GM06990 (cell line): ENCODE data around the gene DGKH.

Experiments used
- DNase-seq: peaks from one replicate; pipeline ENCODE4 v3.0.0-alpha.2; 2011; ENCODE audit not compliant: insufficient read length; ENCODE audit errors: extremely low read depth
- H3K27me3 ChIP-seq: replicated peaks from 2 replicates; pipeline ENCODE4 v1.6.0; 2011; ENCODE audit warnings: low read length; ENCODE audit not compliant: control insufficient read depth, insufficient read depth
- H3K36me3 ChIP-seq: 2 replicates; pipeline ENCODE4 v1.5.1; 2011; ENCODE audit warnings: low read length; ENCODE audit not compliant: control insufficient read depth, insufficient read depth
- H3K4me3 ChIP-seq: replicated peaks from 2 replicates; pipeline ENCODE4 v1.5.1; 2011; ENCODE audit warnings: low read depth, mild to moderate bottlenecking, control low read depth, low read length
- TF ChIP-seq, protein P1 (sequence below): IDR thresholded peaks from 2 replicates; pipeline ENCODE4 v1.5.1; 2011; ENCODE audit warnings: low read length, control low read depth, mild to moderate bottlenecking, inconsistent platforms; ENCODE audit not compliant: insufficient read depth, poor library complexity, severe bottlenecking

The DGKH gene

DNA sequence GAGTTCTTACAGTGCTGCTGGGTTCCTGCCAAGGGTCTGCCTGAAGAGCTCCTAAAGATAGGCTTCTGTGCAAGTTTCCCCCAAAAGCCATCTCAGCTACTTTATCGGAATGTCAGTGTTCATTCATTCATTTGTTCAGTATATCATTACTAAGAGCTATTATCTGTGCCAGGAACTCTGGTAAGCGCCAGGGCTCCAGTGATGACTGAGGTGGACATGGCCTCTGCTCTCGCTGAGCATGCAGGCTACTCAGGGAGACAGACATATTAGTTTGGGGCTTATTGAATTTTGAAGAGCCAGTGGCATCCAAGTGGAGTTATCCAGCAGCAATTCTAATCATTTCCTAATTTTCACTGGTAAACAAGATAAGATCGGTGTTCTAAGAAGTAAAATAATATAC lies 65.8 kb downstream of the DGKH start:
- H3K27me3 ChIP-seq = no peaks in the 10 kb centered on the region
- H3K36me3 ChIP-seq = no peaks in the 10 kb centered on the region
- no peak overlapping the region for H3K4me3 ChIP-seq
- TF ChIP-seq, protein P1, sequence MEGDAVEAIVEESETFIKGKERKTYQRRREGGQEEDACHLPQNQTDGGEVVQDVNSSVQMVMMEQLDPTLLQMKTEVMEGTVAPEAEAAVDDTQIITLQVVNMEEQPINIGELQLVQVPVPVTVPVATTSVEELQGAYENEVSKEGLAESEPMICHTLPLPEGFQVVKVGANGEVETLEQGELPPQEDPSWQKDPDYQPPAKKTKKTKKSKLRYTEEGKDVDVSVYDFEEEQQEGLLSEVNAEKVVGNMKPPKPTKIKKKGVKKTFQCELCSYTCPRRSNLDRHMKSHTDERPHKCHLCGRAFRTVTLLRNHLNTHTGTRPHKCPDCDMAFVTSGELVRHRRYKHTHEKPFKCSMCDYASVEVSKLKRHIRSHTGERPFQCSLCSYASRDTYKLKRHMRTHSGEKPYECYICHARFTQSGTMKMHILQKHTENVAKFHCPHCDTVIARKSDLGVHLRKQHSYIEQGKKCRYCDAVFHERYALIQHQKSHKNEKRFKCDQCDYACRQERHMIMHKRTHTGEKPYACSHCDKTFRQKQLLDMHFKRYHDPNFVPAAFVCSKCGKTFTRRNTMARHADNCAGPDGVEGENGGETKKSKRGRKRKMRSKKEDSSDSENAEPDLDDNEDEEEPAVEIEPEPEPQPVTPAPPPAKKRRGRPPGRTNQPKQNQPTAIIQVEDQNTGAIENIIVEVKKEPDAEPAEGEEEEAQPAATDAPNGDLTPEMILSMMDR = no peak
- DNase-seq = no peak

DNA sequence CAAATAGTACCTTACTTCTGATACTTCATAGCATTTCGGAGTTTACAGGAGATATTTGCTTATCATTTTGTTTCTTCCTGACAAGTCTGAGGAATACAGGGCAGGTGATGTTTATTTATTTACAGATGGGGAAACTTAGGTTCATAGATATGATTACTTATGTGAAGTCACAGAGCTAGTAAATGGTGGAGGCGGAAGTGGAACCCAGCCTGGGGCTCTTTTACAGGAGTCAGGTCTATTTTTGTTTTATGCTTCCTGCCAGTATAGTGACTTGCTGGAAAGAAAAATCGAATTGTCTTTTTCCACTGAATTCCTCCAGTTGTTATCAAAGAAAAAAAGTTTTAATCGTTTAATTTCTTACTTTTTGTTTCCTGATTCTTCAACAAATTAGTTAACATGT lies 66.5 kb downstream of the DGKH start:
- Histone ChIP-seq H3K27me3 (no peaks in the 10 kb centered on the region), H3K36me3 (no peaks in the 10 kb centered on the region), H3K4me3 (no peak overlapping the region)
- TF ChIP-seq, protein P1 = no peak
- no peak for DNase-seq

DNA sequence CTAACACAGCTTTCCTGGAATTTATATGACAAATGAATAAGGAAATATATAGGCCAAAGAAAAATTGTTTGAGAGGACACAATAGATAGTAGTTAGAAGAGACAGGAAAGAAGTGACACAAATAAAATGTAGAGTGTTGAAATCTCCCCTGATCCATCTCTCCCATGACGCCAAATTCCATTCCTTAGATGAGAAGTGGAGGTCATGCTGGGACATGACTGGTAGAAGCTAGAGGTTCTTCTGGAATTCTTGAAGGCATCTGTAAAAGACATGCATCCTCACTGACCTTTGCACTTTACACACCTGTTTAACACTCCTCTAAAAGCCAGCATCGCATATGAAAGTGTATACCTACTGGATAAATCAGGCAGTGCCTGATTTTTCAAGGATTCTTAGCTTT lies 67.8 kb downstream of the DGKH start:
- TF ChIP-seq, protein P1 = no peak
- no peak for DNase-seq
- H3K36me3 ChIP-seq = no peaks in the 10 kb centered on the region

DNA sequence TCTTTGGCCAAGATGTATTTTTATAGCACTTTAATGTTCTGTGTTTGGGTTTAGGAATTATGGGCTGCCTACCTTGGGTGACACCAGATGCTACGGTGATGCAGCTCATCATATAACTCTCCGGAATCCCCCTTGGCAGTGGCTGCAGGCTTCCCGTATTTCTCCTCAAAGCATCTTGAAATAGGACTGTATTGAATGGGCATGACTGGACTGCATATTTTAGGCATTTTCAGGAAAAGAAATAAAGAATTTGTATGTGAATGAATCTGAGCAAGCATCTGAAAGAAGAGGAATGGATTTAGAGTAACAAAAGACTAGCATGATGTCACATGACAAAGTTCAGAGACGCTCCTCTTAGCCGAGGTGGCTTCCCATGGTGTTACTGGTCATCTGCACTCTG lies 70.6 kb downstream of the DGKH start:
- H3K36me3 ChIP-seq = no peaks in the 10 kb centered on the region
- DNase-seq = no peak
- H3K27me3 ChIP-seq = no peaks in the 10 kb centered on the region
- TF ChIP-seq, protein P1 = no peak
- H3K4me3 ChIP-seq = no peak overlapping the region

More for the DNA sequence above, 67.8 kb downstream of the DGKH start:
- H3K27me3 ChIP-seq = no peaks in the 10 kb centered on the region
- H3K4me3 ChIP-seq = no peak overlapping the region

DNA sequence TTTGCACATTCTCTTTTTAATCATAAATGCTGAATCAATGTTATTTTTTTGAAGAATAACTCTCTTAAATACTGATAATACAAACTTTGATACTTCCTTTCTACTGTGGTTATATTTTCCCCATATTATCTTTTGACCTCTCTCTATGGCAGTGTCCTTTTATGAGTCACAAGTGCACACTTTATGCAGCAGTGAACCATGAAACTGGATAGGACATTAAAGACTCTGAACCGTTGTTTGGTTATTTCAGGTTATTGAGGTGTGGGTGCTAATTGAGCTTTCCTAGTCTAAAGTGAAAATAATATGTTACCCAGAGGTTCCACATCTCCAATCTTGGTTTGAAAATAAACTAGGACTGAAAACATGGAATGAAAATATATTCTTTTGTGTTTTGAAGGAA lies 71.4 kb downstream of the DGKH start:
- Histone ChIP-seq H3K4me3 (no peak overlapping the region), H3K36me3 (no peaks in the 10 kb centered on the region), H3K27me3 (no peaks in the 10 kb centered on the region)
- DNase-seq = no peak
- TF ChIP-seq, protein P1 = no peak

DNA sequence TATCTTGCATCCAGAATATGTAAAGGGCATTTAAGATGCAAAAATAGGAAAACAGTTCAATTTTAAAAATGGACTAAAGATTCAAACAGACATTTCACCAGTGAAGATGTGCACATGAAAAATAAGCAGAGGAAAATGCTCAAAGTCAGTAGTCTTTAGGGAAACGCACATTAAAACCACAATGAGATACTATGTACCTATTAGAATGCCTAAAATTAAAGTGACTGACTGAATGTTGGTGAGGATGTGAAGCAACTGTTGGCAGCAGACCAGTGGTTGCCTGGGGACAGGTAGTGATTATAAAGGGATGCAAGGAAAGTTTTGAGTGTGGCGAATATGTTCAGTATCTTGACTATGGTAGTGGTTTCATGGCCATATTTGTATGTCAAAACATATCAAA lies 75.2 kb downstream of the DGKH start:
- no peaks in the 10 kb centered on the region for H3K27me3 ChIP-seq
- H3K36me3 ChIP-seq = no peaks in the 10 kb centered on the region
- no peak for DNase-seq
- TF ChIP-seq, protein P1 = no peak
- no peak overlapping the region for H3K4me3 ChIP-seq
